IMR-90 (cell line): ENCODE results near the gene B4GALT1. TPM values are rescaled to one million over a fixed set of nuclear protein-coding genes. Genes with fewer than 3 reads are reported as not detected.

ENCODE experiments used
- ATAC-seq: fragments of 200-7000 bp; cut with Tn5 transposase; 2 replicates; pipeline ENCODE4 v1.9.1; 2020; ENCODE audit warnings: low read depth, mild to moderate bottlenecking, moderate library complexity
- BruUV-seq: library from RNA; stranded (reverse); fragments of 400-500 nt; replicated peaks from 2 replicates; lab custom pipeline; 2021; lab: Mats Ljungman, UMichigan
- CTCF ChIA-PET: fragments of 300-600 bp; formaldehyde crosslinking; extraction: SDS; loops from one replicate; lab custom pipeline; 2021; ENCODE audit warnings: antibody characterized with exemption; lab: Yijun Ruan, JAX
- POLR2A ChIA-PET: fragments of 300-600 bp; sonication (Branson Sonifier 250); formaldehyde crosslinking; loops from one replicate; lab custom pipeline; 2022; ENCODE audit warnings: antibody characterized with exemption; ENCODE audit not compliant: unreplicated experiment; lab: Charles Lee
- DNase-seq: peaks from one replicate; pipeline ENCODE4 v3.0.0; 2013
- H2AFZ ChIP-seq: replicated peaks from 2 replicates; pipeline ENCODE3; 2013; ENCODE audit warnings: low read length, mild to moderate bottlenecking; ENCODE audit not compliant: poor library complexity
- H2AK5ac ChIP-seq: 2 replicates; pipeline ENCODE4 v1.6.1; 2013; ENCODE audit warnings: low read depth, low read length, inconsistent platforms
- H2AK9ac ChIP-seq: replicated peaks from 2 replicates; pipeline ENCODE3; 2013; ENCODE audit warnings: mild to moderate bottlenecking, low read depth, low read length, moderate library complexity; ENCODE audit not compliant: poor library complexity
- H2BK120ac ChIP-seq: 2 replicates; pipeline ENCODE4 v1.6.1; 2013; ENCODE audit warnings: low read depth, low read length, inconsistent platforms
- H2BK15ac ChIP-seq: 3 replicates; pipeline ENCODE4 v1.6.1; 2013; ENCODE audit warnings: low read depth, low read length, inconsistent platforms
- H2BK20ac ChIP-seq: 2 replicates; pipeline ENCODE4 v1.6.1; 2013; ENCODE audit warnings: low read depth, mild to moderate bottlenecking, inconsistent platforms, low read length, moderate library complexity
- H2BK5ac ChIP-seq: 2 replicates; pipeline ENCODE4 v1.6.1; 2013; ENCODE audit warnings: mild to moderate bottlenecking, low read depth, low read length, inconsistent platforms; ENCODE audit not compliant: poor library complexity, severe bottlenecking
- H3K14ac ChIP-seq: replicated peaks from 2 replicates; pipeline ENCODE4 v1.6.1; 2013; ENCODE audit warnings: low read depth, low read length, inconsistent platforms
- H3K18ac ChIP-seq: 2 replicates; pipeline ENCODE4 v1.6.1; 2013; ENCODE audit warnings: low read depth, low read length, control low read depth
- H3K23ac ChIP-seq: 2 replicates; pipeline ENCODE4 v1.6.1; 2013; ENCODE audit warnings: low read depth, low read length, inconsistent platforms
- H3K27ac ChIP-seq: 2 replicates; pipeline ENCODE4 v1.5.1; 2013; ENCODE audit warnings: mild to moderate bottlenecking, control low read depth, low read length; ENCODE audit not compliant: insufficient read depth
- H3K27me3 ChIP-seq: 2 replicates; pipeline ENCODE4 v1.6.1; 2013; ENCODE audit warnings: low read length; ENCODE audit not compliant: control insufficient read depth, insufficient read depth
- H3K36me3 ChIP-seq: 2 replicates; pipeline ENCODE4 v1.6.1; 2013; ENCODE audit warnings: low read length, mixed read lengths; ENCODE audit not compliant: control insufficient read depth, insufficient read depth
- H3K4ac ChIP-seq: 2 replicates; pipeline ENCODE4 v1.6.1; 2013; ENCODE audit warnings: low read depth, low read length, inconsistent platforms
- H3K4me1 ChIP-seq: 2 replicates; pipeline ENCODE4 v1.6.1; 2013; ENCODE audit warnings: low read length, mixed read lengths; ENCODE audit not compliant: control insufficient read depth, insufficient read depth
- H3K4me2 ChIP-seq: 2 replicates; pipeline ENCODE4 v1.6.1; 2013; ENCODE audit warnings: low read depth, mild to moderate bottlenecking, control low read depth, low read length, moderate library complexity
- H3K4me3 ChIP-seq: 2 replicates; pipeline ENCODE4 v1.5.1; 2013; ENCODE audit warnings: low read depth, mild to moderate bottlenecking, control low read depth, low read length, moderate library complexity; ENCODE audit not compliant: insufficient read depth
- H3K56ac ChIP-seq: 2 replicates; pipeline ENCODE4 v1.6.1; 2013; ENCODE audit warnings: low read length, inconsistent platforms; ENCODE audit not compliant: insufficient read depth; ENCODE audit errors: extremely low read depth
- H3K79me1 ChIP-seq, 2 experiments: 2 replicates each; pipeline ENCODE4 v1.6.1; 2013; ENCODE audit warnings: low read length in 2 of 2, inconsistent platforms in 1 of 2, low read depth in 1 of 2
- H3K9ac ChIP-seq: 2 replicates; pipeline ENCODE4 v1.6.1; 2013; ENCODE audit warnings: low read depth, low read length, control low read depth
- H3K9me1 ChIP-seq: 2 replicates; pipeline ENCODE4 v1.6.1; 2013; ENCODE audit warnings: low read length, inconsistent platforms; ENCODE audit not compliant: insufficient read depth
- H3K9me3 ChIP-seq: 2 replicates; pipeline ENCODE4 v1.6.1; 2013; ENCODE audit warnings: low read length; ENCODE audit not compliant: control insufficient read depth, insufficient read depth
- H4K20me1 ChIP-seq: 2 replicates; pipeline ENCODE4 v1.6.1; 2013; ENCODE audit warnings: low read length, inconsistent platforms; ENCODE audit not compliant: insufficient read depth
- H4K5ac ChIP-seq: 2 replicates; pipeline ENCODE4 v1.6.1; 2013; ENCODE audit warnings: mild to moderate bottlenecking, low read depth, low read length, control low read depth
- H4K8ac ChIP-seq, 2 experiments: 2 replicates each; pipeline ENCODE4 v1.6.1; 2013; ENCODE audit warnings: low read depth in 2 of 2, low read length in 2 of 2, control low read depth in 1 of 2, inconsistent platforms in 1 of 2
- H4K91ac ChIP-seq: 2 replicates; pipeline ENCODE4 v1.6.1; 2013; ENCODE audit warnings: low read depth, low read length, inconsistent platforms; ENCODE audit not compliant: insufficient read depth
- BHLHE40 ChIP-seq: fragments of 150-350 bp; IDR thresholded peaks from 2 replicates; pipeline ENCODE4 v1.6.1; 2016; ENCODE audit warnings: mild to moderate bottlenecking, low read depth, low read length
- CEBPB ChIP-seq: IDR thresholded peaks from 2 replicates; pipeline ENCODE4 v1.6.1; 2012; ENCODE audit warnings: low read depth, low read length, improper control_type of control experiment
- CHD1 ChIP-seq: IDR thresholded peaks from 2 replicates; pipeline ENCODE4 v1.6.1; 2012; ENCODE audit warnings: low read depth, low read length, improper control_type of control experiment
- CTCF ChIP-seq: conservative IDR thresholded peaks from 2 replicates; pipeline ENCODE4 v1.5.1; 2012; ENCODE audit warnings: mild to moderate bottlenecking, low read depth, low read length, improper control_type of control experiment
- ELK1 ChIP-seq: fragments of 150-350 bp; IDR thresholded peaks from 2 replicates; pipeline ENCODE4 v1.6.1; 2016; ENCODE audit warnings: low read depth, mild to moderate bottlenecking, low read length, moderate library complexity, borderline replicate concordance
- MXI1 ChIP-seq: IDR thresholded peaks from 2 replicates; pipeline ENCODE4 v1.6.1; 2012; ENCODE audit warnings: low read depth, mild to moderate bottlenecking, low read length, moderate library complexity, borderline replicate concordance
- NFE2L2 ChIP-seq: fragments of 150-350 bp; IDR thresholded peaks from 2 replicates; pipeline ENCODE4 v1.6.1; 2016; ENCODE audit warnings: low read depth, mild to moderate bottlenecking, low read length
- POLR2A ChIP-seq: IDR thresholded peaks from 2 replicates; pipeline ENCODE4 v1.6.1; 2012; ENCODE audit warnings: mild to moderate bottlenecking, low read depth, low read length
- RCOR1 ChIP-seq: IDR thresholded peaks from 2 replicates; pipeline ENCODE4 v1.6.1; 2012; ENCODE audit warnings: mild to moderate bottlenecking, low read length, improper control_type of control experiment; ENCODE audit not compliant: insufficient replicate concordance
- WGBS, 2 experiments: methylation state at CpG; one replicate each; pipeline versions ENCODE4 v1.1.5 to v1.1.7; 2013; ENCODE audit warnings: missing lambda C conversion rate in 2 of 2; ENCODE audit not compliant: insufficient read length in 1 of 2; ENCODE audit errors: extremely low coverage in 2 of 2; 5-methylcytosine and 5-hydroxymethylcytosine counted together
- dilution Hi-C: fragments of 300-500 bp; cut with HindIII; formaldehyde crosslinking; loops from one replicate; pipeline ENCODE4 v1.14.3; 2018; ENCODE audit warnings: low sequenced_read_pairs; ENCODE audit not compliant: unreplicated experiment
- in situ Hi-C: fragments of 300-500 bp; cut with MboI; formaldehyde crosslinking; loops from 3 replicates; pipeline ENCODE4 v1.14.3; 2019; ENCODE audit warnings: low sequenced_read_pairs, inconsistent platforms, mixed read lengths
- intact Hi-C: fragments of 100-400 bp; cut with micrococcal nuclease; formaldehyde crosslinking; loops from 2 replicates; pipeline ENCODE4 v1.10.0; 2022
- polyA plus RNA-seq, 3 experiments: library from polyadenylated mRNA; depleted of rRNA; stranded (reverse); fragments of >200 nt; gene quantifications; 2 replicates each; pipeline ENCODE4 v1.2.3, GENCODE V29; 2012; ENCODE audit warnings: low replicate concordance in 1 of 3
- total RNA-seq: library from RNA; depleted of rRNA; stranded (reverse); fragments of >200 nt; gene quantifications from 2 replicates; pipeline ENCODE4 v1.2.3, GENCODE V29; 2012

Gene B4GALT1
- total and polyA plus RNA-seq, 2 of the 4 experiments (the other 2 are of a cell fraction), result 8.8 to 37.8 TPM

GRCh38 chr9:33129251-33129885, 37.8 kb downstream of the B4GALT1 start:
- no peak for ATAC-seq
- H3K14ac ChIP-seq, result no peak overlapping the region
- BruUV-seq, result no TSS peak
- H3K4ac ChIP-seq, result no peak overlapping the region
- no peaks in the 10 kb centered on the region for H3K27me3 ChIP-seq
- TF ChIP-seq POLR2A, result no peak
- no peak for TF ChIP-seq ELK1
- TF ChIP-seq CHD1, result no peak
- no peak for TF ChIP-seq CTCF
- no peak for TF ChIP-seq NFE2L2
- no peak for TF ChIP-seq RCOR1
- no peak for TF ChIP-seq BHLHE40
- TF ChIP-seq MXI1, result no peak
- no peak for TF ChIP-seq CEBPB
- DNase-seq, result no peak
- no peak overlapping the region for H2BK120ac ChIP-seq
- H3K56ac ChIP-seq, result no peak overlapping the region
- H2AK9ac ChIP-seq, result no peak overlapping the region
- H2BK20ac ChIP-seq, result no peak overlapping the region
- no peak overlapping the region for H3K23ac ChIP-seq
- no peak overlapping the region for H2BK5ac ChIP-seq
- H2BK15ac ChIP-seq, result no peak overlapping the region
- H3K9me3 ChIP-seq, result no peaks in the 10 kb centered on the region
- peaks cover 47 to 76% of the 10 kb centered on the region in 2 experiments for H3K79me1 ChIP-seq
- ChIA-PET POLR2A (no interaction called here), CTCF (no interaction called here)
- H4K5ac ChIP-seq, result 0 out of 2 replicates have a peak overlapping the region, but pooled peaks have one; percentile 13
- peaks cover 37% of the 10 kb centered on the region for H3K9me1 ChIP-seq
- peaks cover 4% of the 10 kb centered on the region; the same call in 1 of the 2 replicates for H4K20me1 ChIP-seq
- intact Hi-C loops, result no loop called here
- no peak overlapping the region for H2AFZ ChIP-seq
- H3K27ac ChIP-seq, result no peak overlapping the region
- dilution Hi-C loops, result no loop called here
- H3K4me3 ChIP-seq, result no peak overlapping the region
- WGBS, 2 experiments, result 45% methylated on average over 3 of the region's 5 CpGs; no CpG with 5 or more reads in 1 of the 2 experiments
- H3K9ac ChIP-seq, result no peak overlapping the region
- no peak overlapping the region for H4K91ac ChIP-seq
- H3K4me1 ChIP-seq, result peaks cover 15% of the 10 kb centered on the region
- H3K36me3 ChIP-seq, result peaks cover 40% of the 10 kb centered on the region
- no peak overlapping the region for H3K18ac ChIP-seq
- no peak overlapping the region for H2AK5ac ChIP-seq
- in situ Hi-C loops, result no loop called here
- H3K4me2 ChIP-seq, result no peak overlapping the region
- no peak overlapping the region for H4K8ac ChIP-seq
